Smooth muscle cell of the brain vasculature (primary cell): ENCODE data around the gene MARK4.
"Not testable (repeated sequence)": the region's sequence is repeated elsewhere in the genome, so short reads cannot be mapped to it uniquely, and the experiment has no call there.

Source experiments
- DNase-seq: peaks from one replicate; pipeline ENCODE4 v3.0.0-alpha.2; 2012; ENCODE audit warnings: low read depth, low spot score

MARK4 gene

DNA sequence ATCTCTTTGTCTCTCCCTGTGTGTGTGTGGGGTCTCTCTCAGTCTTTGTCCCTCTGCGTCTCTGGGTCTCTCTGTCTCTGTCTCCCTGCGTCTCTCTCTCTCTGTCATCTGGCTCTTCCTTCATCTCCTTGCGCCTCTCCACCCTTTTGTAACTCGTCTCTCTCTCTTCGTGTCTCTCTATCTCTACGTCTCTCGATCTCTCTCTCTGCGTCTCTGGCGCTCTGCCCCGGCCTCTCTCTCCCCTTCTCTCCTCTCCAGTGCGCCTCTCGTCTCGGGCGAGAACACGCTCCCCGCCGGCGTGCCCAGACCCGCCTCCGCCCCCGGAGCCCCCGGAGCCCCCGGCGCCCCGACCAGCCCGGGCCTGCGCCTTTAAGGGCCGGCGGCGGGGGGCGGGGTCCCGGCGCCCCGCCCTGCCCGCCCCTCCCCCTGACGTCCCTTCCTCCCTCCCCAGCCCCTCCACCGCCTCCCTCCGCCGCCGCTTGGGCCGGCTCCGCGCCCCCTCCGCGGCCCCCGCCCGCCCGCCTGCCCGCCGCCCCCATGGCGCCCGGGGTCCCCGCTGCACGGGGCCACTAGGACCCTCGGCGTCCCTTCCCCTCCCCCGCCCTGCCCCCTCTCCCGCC lies at the start of gene MARK4:
MARK4 (plus strand) TSS at position 440 of the 620 bp plus-strand sequence. CDS start 318 bp downstream, outside the sequence.
- no peak for DNase-seq

GRCh38 chr19:45202637-45203036 lies 48.4 kb upstream of the MARK4 start:
- no peak for DNase-seq

DNA sequence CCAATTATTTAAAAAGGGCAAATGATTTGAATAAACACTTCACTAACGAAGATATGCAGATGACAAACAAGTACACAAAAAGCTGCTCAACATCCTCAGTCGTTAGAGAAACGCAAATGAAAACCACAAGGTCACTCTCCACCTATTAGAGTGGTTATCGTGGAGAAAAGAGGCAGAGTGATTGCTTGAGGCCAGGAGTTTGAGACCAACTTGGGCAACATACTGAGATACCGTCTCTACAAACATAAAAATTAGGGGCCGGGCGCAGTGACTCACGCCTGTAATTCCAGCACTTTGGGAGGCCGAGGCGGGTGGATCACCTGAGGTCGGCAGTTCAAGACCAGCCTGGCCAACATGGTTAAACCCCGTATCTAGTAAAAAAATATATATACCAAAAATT lies 45.3 kb upstream of the MARK4 start:
- DNase-seq, result no peak

DNA sequence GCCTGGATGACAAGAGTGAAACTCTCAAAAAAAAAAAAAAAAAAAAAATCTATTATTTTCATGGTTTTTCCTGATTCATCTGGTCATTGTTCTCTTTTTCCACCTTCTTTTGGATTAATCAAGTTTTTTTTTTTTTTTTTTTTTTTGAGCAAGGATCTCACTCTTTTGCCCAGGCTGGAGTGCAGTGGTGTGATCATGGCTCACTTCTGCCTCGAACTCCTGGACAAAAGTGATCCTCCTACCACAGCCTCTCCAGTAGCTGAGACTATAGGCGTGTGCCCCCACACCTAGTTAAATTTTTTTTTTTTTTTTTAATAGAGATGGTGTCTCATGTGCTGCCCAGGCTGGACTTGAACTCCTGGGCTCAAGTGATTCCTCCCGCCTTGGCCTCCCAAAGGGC lies 44.7 kb upstream of the MARK4 start:
- DNase-seq, result no peak

DNA sequence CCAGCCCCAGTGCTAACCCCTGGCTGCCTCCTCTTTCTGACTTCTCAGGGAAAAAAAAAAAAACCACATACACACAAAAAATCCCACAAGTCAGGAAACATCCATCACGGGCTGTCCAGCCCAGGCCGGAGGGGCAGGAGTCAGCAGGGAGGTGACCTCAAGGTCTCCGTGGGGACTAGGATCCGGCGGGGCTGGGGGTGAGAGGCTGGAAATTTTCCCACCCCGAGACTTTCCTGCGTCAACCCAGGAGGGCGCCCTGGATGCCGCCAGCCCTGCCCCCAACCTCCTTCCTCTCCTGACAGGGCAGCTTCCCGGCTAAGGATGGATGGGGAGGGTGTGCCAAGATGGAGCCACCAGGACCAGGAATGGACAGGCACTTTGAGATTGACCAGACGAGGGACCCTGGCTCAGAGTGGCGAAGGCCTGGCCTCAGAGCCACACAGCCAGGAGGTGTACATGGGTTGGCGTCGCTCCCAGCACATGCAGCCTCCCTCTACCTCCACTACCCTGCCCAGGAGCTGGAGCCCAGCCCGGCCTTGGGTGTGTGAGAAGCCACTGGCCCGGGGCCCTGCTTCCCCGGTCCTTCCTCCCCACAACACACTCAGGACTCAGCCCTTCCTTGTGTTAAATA lies 39.2 kb upstream of the MARK4 start:
- no peak for DNase-seq

DNA sequence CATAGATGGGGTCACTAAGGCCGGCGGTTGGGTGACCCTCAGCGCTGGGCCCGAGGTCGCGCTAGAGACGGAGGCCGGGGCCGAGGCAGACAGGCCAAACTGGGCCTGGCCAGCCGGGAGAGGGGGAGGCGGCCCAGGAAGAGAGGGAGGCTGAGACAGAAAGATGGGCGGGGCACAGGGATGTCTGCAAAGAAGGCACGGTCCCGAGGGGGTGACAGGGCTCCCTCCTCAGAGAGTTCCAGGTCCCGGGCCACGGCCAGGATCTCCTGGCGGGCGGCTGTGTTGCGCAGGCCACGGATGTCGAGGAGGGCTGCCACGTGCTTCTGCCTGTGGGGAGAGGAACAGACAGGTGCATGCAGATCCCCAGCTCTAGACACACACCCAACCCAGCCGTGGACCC lies 38.0 kb upstream of the MARK4 start:
- DNase-seq, result no peak

- no peak for DNase-seq
Measured at GRCh38 chr19:45215391-45216191, 35.5 kb upstream of the MARK4 start.

DNA sequence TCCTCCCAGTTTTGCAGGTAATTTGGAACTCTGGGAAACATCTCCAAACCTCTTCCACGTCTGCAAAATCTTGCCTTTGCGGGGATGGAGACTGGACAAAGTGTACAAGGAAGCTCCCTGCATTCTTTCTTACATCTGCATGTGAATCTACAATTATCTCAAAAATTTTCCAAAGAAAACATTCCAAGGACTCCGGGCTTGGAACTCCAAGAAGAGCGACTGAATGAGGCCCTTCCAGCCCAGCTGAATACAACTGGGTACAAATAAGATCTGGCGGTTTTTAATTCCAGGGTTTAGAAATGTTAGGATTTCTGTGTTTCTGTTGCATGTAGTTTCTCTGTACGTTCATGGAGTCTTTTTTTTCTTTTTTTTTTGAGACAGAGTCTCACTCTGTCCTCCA lies 34.4 kb upstream of the MARK4 start:
- DNase-seq, result no peak

GRCh38 chr19:45217193-45217956 lies 33.7 kb upstream of the MARK4 start:
- no peak for DNase-seq

- no peak for DNase-seq
Measured at GRCh38 chr19:45217957-45218334, 33.1 kb upstream of the MARK4 start.

GRCh38 chr19:45218426-45218825 lies 32.6 kb upstream of the MARK4 start:
- DNase-seq, result no peak

DNA sequence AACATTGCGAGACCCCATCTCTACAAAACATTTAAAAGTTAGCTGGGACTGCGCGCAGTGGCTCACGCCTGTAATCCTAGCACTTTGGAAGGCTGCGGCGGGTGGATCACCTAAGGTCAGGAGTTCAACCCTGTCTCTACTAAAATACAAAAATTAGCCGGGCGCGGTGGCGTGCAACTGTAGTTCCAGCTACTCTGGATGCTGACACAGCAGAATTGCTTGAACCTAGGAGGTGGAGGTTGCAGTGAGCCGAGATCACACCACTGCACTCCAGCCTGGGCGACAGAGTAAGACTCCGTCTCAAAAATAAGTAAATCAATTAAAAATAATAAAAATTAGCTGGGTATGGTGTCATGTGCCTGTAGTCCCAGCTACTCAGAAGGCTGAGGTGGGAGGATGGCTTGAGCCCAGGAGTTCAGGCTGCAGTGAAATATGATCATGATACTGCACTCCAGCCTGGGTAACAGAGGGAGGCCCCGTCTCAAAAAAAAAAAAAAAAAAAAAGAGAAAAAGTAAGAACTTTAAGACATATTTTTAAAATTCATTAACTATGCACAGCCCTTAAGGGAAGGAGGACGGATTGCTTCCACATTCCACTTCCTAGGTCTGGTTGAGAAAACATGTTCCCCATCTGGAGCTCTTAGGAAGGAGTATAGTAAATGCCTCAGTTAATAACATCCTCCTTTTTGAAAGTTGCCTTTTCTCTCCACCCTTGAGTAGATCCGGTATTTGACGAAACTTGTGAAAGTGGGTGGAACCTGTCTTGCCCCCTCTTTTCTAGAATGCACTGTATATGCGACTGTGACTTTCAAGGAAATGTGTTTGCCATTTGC lies 31.9 kb upstream of the MARK4 start:
- no peak for DNase-seq

- DNase-seq, result no peak
Measured at GRCh38 chr19:45222724-45223123, 28.3 kb upstream of the MARK4 start.

- DNase-seq, result no peak
Measured at GRCh38 chr19:45223879-45224278, 27.2 kb upstream of the MARK4 start.

DNA sequence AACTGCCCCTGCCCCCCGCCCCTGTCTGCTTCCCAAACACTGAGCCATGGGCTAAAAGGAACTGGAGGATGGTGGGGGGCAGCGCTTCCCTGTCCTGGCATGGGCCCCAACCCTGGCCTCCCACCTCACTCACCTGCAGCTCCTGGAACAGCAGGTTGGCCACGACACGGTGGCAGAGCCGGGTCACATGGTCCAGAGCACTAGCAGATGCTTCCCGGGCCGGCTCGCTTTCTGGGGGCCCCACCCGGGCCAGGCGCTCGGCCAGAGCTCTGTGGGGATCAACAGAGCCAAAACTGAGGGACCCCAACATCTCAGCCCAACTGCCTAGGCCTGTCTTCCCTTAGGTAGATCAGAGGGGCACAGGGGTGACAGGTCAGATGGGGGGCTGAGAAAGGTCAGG lies 26.4 kb upstream of the MARK4 start:
- no peak for DNase-seq

GRCh38 chr19:45229056-45229455 lies 22.0 kb upstream of the MARK4 start:
- DNase-seq, result not testable (repeated sequence)

DNA sequence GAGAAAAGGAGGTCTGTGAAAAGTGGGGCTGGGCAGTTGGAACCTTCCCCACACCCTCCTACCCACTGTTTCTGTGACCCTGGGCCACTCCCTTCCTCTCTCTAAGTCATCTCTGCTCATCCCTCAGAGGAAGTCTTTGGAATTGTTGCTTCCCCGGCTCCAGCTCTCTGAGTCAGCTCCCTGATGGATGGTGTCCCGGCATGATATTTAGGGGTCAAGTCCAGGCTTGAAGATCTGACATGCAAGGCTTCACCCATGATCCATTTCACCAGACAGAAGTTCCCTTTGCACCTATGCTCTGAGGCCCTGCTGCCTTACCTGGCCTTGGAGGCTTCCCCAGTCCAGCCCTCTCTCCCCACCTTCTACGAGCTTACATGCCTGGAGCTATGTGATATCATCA lies 19.2 kb upstream of the MARK4 start:
- no peak for DNase-seq

- DNase-seq, result no peak
Measured at GRCh38 chr19:45234089-45234869, 16.8 kb upstream of the MARK4 start.

DNA sequence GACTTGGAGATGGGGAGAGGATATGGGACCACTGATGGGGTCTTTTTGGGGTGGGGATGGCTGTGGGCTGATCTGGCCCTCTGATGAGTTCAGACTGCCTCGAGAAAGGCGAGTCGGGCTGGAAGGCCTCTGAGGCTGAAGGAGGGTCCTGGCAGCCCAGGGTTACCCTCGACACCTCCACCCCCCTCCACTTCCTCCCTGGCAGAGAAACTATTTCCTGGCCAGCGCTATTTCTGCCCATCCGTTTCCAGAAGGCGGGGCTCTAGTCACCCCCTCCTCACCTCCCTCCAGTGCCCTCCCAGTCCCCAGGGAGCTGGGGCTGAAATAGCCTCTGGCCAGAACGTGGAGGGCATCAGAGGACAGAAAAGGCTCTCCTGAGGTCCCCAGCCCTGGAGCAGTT lies 15.6 kb upstream of the MARK4 start:
- DNase-seq, result no peak

- DNase-seq, result no peak
Measured at GRCh38 chr19:45238556-45238955, 12.5 kb upstream of the MARK4 start.
